GM10847 (cell line): ENCODE results near the gene ATRNL1.

Source experiments
- POLR2A ChIP-seq: IDR thresholded peaks from 2 replicates; pipeline ENCODE4 v1.6.1; 2011; ENCODE audit not compliant: insufficient read length; ENCODE audit errors: extremely low read depth

The ATRNL1 gene

GRCh38 chr10:115982076-115982475 is 888.9 kb downstream of the ATRNL1 start:
- TF ChIP-seq POLR2A: no peak

- TF ChIP-seq POLR2A: no peak
These were observed 889.4 kb downstream of the ATRNL1 start for GRCh38 chr10:115982526-115982925.

GRCh38 chr10:115985786-115986185 is 892.6 kb downstream of the ATRNL1 start:
- no peak for TF ChIP-seq POLR2A

GRCh38 chr10:115988380-115988779 is 895.2 kb downstream of the ATRNL1 start:
- TF ChIP-seq POLR2A: no peak

- TF ChIP-seq POLR2A: no peak
These were observed 896.5 kb downstream of the ATRNL1 start for GRCh38 chr10:115989621-115990020.

- no peak for TF ChIP-seq POLR2A
These were observed 899.2 kb downstream of the ATRNL1 start for GRCh38 chr10:115992236-115992986.

- no peak for TF ChIP-seq POLR2A
These were observed 902.9 kb downstream of the ATRNL1 start for GRCh38 chr10:115996031-115996430.

- TF ChIP-seq POLR2A: no peak
These were observed 905.1 kb downstream of the ATRNL1 start for GRCh38 chr10:115998301-115998700.
